A549 (cell line): Measurements from ENCODE around the gene MS4A6E. TPM values are rescaled to one million over a fixed set of nuclear protein-coding genes. Genes with fewer than 3 reads are reported as not detected.

Experiments
- ATAC-seq, 2 experiments: fragments of 200-7000 bp in 1 of 2; fragments of >200 bp in 1 of 2; cut with Nextera tagmentation in 1 of 2; cut with Tn5 transposase in 1 of 2; 3 replicates each; pipeline versions ENCODE4 v1.8.0 to v1.9.1; 2018 to 2020; ENCODE audit warnings: mild to moderate bottlenecking in 1 of 2, moderate library complexity in 1 of 2
- CTCF ChIA-PET: fragments of 300-600 bp; sonication (Branson Sonifier 250); formaldehyde crosslinking; extraction: SDS; loops from one replicate; lab custom pipeline; 2021; ENCODE audit warnings: antibody characterized with exemption, inconsistent platforms; lab: Yijun Ruan, JAX
- POLR2A ChIA-PET: fragments of 350-600 bp; formaldehyde crosslinking; extraction: SDS; loops from one replicate; lab custom pipeline; 2021; ENCODE audit warnings: antibody characterized with exemption, inconsistent platforms; lab: Yijun Ruan, JAX
- DNase-seq, 2 experiments: peaks; one replicate each; pipeline versions ENCODE4 v3.0.0 to v3.0.0-alpha.2; 2011 to 2016; ENCODE audit warnings: low read depth in 1 of 2, low spot score in 1 of 2
- FAIRE-seq: peaks from 2 replicates; lab custom pipeline; 2011; peaks lifted over from hg19 to GRCh38; lab: Jason Lieb, UNC
- H3K27ac ChIP-seq, 2 experiments: fragments of >200 bp; sonication (Bioruptor Twin); formaldehyde crosslinking; 3 replicates each; pipeline ENCODE4 v1.5.1; 2016 to 2017
- H3K4me1 ChIP-seq: fragments of >200 bp; sonication (Bioruptor Twin); formaldehyde crosslinking; 3 replicates; pipeline ENCODE4 v1.6.1; 2016
- H3K4me2 ChIP-seq: fragments of >200 bp; sonication (Bioruptor Twin); formaldehyde crosslinking; 3 replicates; pipeline ENCODE4 v1.6.1; 2016
- H3K4me3 ChIP-seq: fragments of >200 bp; sonication (Bioruptor Twin); formaldehyde crosslinking; 3 replicates; pipeline ENCODE4 v1.5.1; 2016
- H3K9me3 ChIP-seq: fragments of >200 bp; sonication (Bioruptor Twin); formaldehyde crosslinking; 3 replicates; pipeline ENCODE4 v1.6.1; 2016
- CEBPB ChIP-seq, 2 experiments: fragments of >200 bp in 1 of 2; sonication (Bioruptor Twin) in 1 of 2; formaldehyde crosslinking in 1 of 2; IDR thresholded peaks; 2 replicates each; pipeline ENCODE4 v1.6.1; 2012 to 2016
- CHD2 ChIP-seq: fragments of 150-350 bp; IDR thresholded peaks from 2 replicates; pipeline ENCODE4 v1.6.1; 2014; ENCODE audit warnings: low read length; ENCODE audit not compliant: partially characterized antibody
- EHF ChIP-seq: fragments of 250-450 bp; sonication (Bioruptor Pico); IDR thresholded peaks from 2 replicates; pipeline ENCODE4 v1.5.0; 2020; ENCODE audit warnings: mild to moderate bottlenecking
- ESRRA ChIP-seq: fragments of 150-350 bp; IDR thresholded peaks from 2 replicates; pipeline ENCODE4 v1.6.1; 2014; ENCODE audit warnings: mild to moderate bottlenecking, low read length, borderline replicate concordance
- FOSL2 ChIP-seq, 2 experiments: fragments of 450-650 bp in 1 of 2; fragments of >200 bp in 1 of 2; sonication (Bioruptor Twin) in 1 of 2; formaldehyde crosslinking; IDR thresholded peaks; 2 replicates each; pipeline versions ENCODE4 v1.5.0 to v1.6.1; 2016 to 2020; ENCODE audit warnings: mild to moderate bottlenecking in 1 of 2, moderate library complexity in 1 of 2
- GATA3 ChIP-seq: IDR thresholded peaks from 2 replicates; pipeline ENCODE4 v1.6.1; 2012; ENCODE audit warnings: borderline replicate concordance
- HDAC2 ChIP-seq: fragments of 200-600 bp; sonication (generic); IDR thresholded peaks from 2 replicates; pipeline ENCODE4 v1.6.1; 2016
- HOXA7 ChIP-seq: fragments of 250-450 bp; sonication (Bioruptor Pico); IDR thresholded peaks from 2 replicates; pipeline ENCODE4 v1.5.0; 2020; ENCODE audit warnings: mild to moderate bottlenecking, moderate library complexity
- HOXB13 ChIP-seq: fragments of 250-450 bp; sonication (Bioruptor Pico); IDR thresholded peaks from 2 replicates; pipeline ENCODE4 v1.5.0; 2020; ENCODE audit warnings: low read depth, mild to moderate bottlenecking, moderate library complexity
- JUN ChIP-seq, 2 experiments: fragments of >200 bp; sonication (Bioruptor Twin); formaldehyde crosslinking; IDR thresholded peaks; 2 replicates in 1 of 2; 3 replicates in 1 of 2; pipeline ENCODE4 v1.6.1; 2016 to 2017
- NPAS2 ChIP-seq: fragments of 250-450 bp; sonication (Bioruptor Pico); IDR thresholded peaks from 2 replicates; pipeline ENCODE4 v1.8.0; 2022; ENCODE audit warnings: mild to moderate bottlenecking, moderate library complexity, borderline replicate concordance
- POLR2A ChIP-seq: IDR thresholded peaks from 2 replicates; pipeline ENCODE4 v1.6.1; 2012; ENCODE audit warnings: mild to moderate bottlenecking, low read length
- RCOR1 ChIP-seq: fragments of 150-350 bp; IDR thresholded peaks from 2 replicates; pipeline ENCODE4 v1.6.1; 2014; ENCODE audit warnings: antibody characterized with exemption, low read length, low read depth
- RFX5 ChIP-seq: fragments of 450-650 bp; IDR thresholded peaks from 2 replicates; pipeline ENCODE4 v1.7.1; 2014; ENCODE audit warnings: antibody characterized with exemption, mild to moderate bottlenecking, moderate library complexity
- SMC3 ChIP-seq: fragments of >200 bp; sonication (Bioruptor Twin); formaldehyde crosslinking; IDR thresholded peaks from 3 replicates; pipeline ENCODE4 v1.6.1; 2018; ENCODE audit warnings: inconsistent platforms
- ZFP36 ChIP-seq: fragments of 450-650 bp; IDR thresholded peaks from 2 replicates; pipeline ENCODE4 v1.6.1; 2014; ENCODE audit warnings: borderline replicate concordance; ENCODE audit not compliant: partially characterized antibody
- ZSCAN20 ChIP-seq: fragments of 250-450 bp; sonication (Bioruptor Pico); IDR thresholded peaks from 2 replicates; pipeline ENCODE4 v1.8.0; 2022; ENCODE audit warnings: mild to moderate bottlenecking, moderate library complexity
- WGBS: methylation state at CpG from one replicate; pipeline ENCODE4 v1.1.6; 2017; ENCODE audit errors: missing lambda C conversion rate; 5-methylcytosine and 5-hydroxymethylcytosine counted together
- polyA plus RNA-seq, 4 experiments: library from polyadenylated mRNA; depleted of rRNA in 3 of 4; stranded (reverse); fragments of >200 nt; fragmentation: RNase III in 1 of 4; extraction: RNeasy Plus Mini Kit Qiagen cat#74134 plus additional on column Dnase treatment in 1 of 4; gene quantifications; 2 replicates in 3 of 4; 3 replicates in 1 of 4; pipeline ENCODE4 v1.2.3, GENCODE V29; 2011 to 2017
- TF ChIP-seq, protein P1 (sequence below): IDR thresholded peaks from 2 replicates; pipeline ENCODE4 v1.6.1; 2012
- TF ChIP-seq, protein P2 (sequence below): fragments of 250-450 bp; sonication (Bioruptor Pico); IDR thresholded peaks from 2 replicates; pipeline ENCODE4 v1.5.0; 2020; ENCODE audit warnings: low read depth, mild to moderate bottlenecking, moderate library complexity
- TF ChIP-seq, protein P3 (sequence below): fragments of >200 bp; sonication (Bioruptor Twin); formaldehyde crosslinking; IDR thresholded peaks from 3 replicates; pipeline ENCODE4 v1.6.1; 2016
- TF ChIP-seq, protein P4 (sequence below): IDR thresholded peaks from 2 replicates; pipeline ENCODE4 v1.6.1; 2012; ENCODE audit warnings: low read depth, borderline replicate concordance
- TF ChIP-seq, protein P5 (sequence below): fragments of 150-350 bp; IDR thresholded peaks from 2 replicates; pipeline ENCODE4 v1.6.1; 2014; ENCODE audit warnings: low read depth, mild to moderate bottlenecking, low read length
- TF ChIP-seq, protein P6 (sequence below): fragments of >200 bp; sonication (Bioruptor Twin); formaldehyde crosslinking; IDR thresholded peaks from 3 replicates; pipeline ENCODE4 v1.5.1; 2016

The MS4A6E gene
- polyA plus RNA-seq, 2 of the 4 experiments (the other 2 are of a cell fraction) = not detected

DNA sequence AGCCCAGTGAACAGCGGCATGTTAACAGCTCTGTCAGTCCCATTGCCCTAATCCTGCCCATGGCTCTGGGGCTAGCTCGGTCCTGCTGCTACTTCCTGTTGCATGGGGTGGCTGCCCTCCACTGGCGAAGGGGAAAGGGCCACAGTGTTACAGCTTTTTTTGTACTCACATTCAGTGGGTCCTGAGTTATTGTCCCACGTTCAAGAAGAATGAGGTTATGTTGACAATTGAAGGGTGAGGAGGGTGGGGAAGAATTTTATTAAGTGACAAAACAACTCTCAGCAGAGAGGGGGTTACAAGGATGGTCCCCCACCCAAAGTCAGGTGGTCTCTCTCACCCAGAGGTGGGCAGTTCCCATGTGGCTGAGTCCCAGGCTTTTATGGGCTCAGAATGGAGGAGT is 33.6 kb downstream of the MS4A6E start:
- no peak for ATAC-seq
- TF ChIP-seq FOSL2 (IDR thresholded peaks at IDR 0.05) (no peak), FOSL2 (CRISPR knock-in tag; IDR thresholded peaks at IDR 0.05) (no peak), CEBPB (IDR thresholded peaks at IDR 0.05) (no peak), HOXA7 (no peak), NPAS2 (CRISPR knock-in tag) (no peak), ESRRA (no peak), RFX5 (no peak), HDAC2 (no peak), RCOR1 (no peak), POLR2A (no peak)
- TF ChIP-seq, protein P1, sequence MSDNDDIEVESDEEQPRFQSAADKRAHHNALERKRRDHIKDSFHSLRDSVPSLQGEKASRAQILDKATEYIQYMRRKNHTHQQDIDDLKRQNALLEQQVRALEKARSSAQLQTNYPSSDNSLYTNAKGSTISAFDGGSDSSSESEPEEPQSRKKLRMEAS = no peak
- TF ChIP-seq, protein P2, sequence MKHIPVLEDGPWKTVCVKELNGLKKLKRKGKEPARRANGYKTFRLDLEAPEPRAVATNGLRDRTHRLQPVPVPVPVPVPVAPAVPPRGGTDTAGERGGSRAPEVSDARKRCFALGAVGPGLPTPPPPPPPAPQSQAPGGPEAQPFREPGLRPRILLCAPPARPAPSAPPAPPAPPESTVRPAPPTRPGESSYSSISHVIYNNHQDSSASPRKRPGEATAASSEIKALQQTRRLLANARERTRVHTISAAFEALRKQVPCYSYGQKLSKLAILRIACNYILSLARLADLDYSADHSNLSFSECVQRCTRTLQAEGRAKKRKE (CRISPR knock-in tag) = no peak
- TF ChIP-seq, protein P3, sequence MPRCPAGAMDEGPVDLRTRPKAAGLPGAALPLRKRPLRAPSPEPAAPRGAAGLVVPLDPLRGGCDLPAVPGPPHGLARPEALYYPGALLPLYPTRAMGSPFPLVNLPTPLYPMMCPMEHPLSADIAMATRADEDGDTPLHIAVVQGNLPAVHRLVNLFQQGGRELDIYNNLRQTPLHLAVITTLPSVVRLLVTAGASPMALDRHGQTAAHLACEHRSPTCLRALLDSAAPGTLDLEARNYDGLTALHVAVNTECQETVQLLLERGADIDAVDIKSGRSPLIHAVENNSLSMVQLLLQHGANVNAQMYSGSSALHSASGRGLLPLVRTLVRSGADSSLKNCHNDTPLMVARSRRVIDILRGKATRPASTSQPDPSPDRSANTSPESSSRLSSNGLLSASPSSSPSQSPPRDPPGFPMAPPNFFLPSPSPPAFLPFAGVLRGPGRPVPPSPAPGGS = no peak
- TF ChIP-seq, protein P4, sequence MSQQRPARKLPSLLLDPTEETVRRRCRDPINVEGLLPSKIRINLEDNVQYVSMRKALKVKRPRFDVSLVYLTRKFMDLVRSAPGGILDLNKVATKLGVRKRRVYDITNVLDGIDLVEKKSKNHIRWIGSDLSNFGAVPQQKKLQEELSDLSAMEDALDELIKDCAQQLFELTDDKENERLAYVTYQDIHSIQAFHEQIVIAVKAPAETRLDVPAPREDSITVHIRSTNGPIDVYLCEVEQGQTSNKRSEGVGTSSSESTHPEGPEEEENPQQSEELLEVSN = no peak
- TF ChIP-seq, protein P5, sequence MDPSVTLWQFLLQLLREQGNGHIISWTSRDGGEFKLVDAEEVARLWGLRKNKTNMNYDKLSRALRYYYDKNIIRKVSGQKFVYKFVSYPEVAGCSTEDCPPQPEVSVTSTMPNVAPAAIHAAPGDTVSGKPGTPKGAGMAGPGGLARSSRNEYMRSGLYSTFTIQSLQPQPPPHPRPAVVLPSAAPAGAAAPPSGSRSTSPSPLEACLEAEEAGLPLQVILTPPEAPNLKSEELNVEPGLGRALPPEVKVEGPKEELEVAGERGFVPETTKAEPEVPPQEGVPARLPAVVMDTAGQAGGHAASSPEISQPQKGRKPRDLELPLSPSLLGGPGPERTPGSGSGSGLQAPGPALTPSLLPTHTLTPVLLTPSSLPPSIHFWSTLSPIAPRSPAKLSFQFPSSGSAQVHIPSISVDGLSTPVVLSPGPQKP = no peak
- TF ChIP-seq, protein P6, sequence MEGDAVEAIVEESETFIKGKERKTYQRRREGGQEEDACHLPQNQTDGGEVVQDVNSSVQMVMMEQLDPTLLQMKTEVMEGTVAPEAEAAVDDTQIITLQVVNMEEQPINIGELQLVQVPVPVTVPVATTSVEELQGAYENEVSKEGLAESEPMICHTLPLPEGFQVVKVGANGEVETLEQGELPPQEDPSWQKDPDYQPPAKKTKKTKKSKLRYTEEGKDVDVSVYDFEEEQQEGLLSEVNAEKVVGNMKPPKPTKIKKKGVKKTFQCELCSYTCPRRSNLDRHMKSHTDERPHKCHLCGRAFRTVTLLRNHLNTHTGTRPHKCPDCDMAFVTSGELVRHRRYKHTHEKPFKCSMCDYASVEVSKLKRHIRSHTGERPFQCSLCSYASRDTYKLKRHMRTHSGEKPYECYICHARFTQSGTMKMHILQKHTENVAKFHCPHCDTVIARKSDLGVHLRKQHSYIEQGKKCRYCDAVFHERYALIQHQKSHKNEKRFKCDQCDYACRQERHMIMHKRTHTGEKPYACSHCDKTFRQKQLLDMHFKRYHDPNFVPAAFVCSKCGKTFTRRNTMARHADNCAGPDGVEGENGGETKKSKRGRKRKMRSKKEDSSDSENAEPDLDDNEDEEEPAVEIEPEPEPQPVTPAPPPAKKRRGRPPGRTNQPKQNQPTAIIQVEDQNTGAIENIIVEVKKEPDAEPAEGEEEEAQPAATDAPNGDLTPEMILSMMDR = no peak
- TF ChIP-seq, all 56 proteins: peak for 0
- no peaks in the 10 kb centered on the region for H3K9me3 ChIP-seq
- no peak overlapping the region for H3K27ac ChIP-seq
- no peak overlapping the region for H3K4me3 ChIP-seq
- FAIRE-seq (no peak), DNase-seq (no peak)
- H3K4me2 ChIP-seq = no peak overlapping the region
- POLR2A ChIA-PET = no interaction called here
- no peaks in the 10 kb centered on the region for H3K4me1 ChIP-seq
- 25% methylated on average over 4 of the region's 4 CpGs for WGBS
- CTCF ChIA-PET = interaction anchor here (1.8 kb wide), 1 partner anchor 27 kb away, joined by 6 read pairs; no protein-coding TSS in a partner anchor

DNA sequence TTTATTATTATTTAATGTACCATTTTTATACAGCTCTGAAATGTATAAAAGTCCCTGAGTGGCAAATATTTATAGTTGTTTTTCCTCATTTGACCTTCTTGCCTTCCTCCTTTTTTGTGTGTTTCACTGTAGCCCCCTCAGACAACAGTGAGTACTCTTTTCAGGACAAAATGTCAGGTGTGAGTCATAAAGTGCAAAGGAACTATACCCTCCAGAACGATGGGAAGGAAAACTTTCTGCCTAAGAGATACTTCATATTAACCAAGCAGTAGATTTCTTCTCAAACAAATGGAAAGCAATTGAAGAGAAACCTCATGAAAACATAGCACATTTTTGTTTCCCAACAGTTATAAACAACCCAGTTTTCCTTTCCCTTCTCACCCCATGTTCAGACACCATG is 35.2 kb downstream of the MS4A6E start:
- TF ChIP-seq EHF (CRISPR knock-in tag) (no peak), GATA3 (no peak), ZSCAN20 (CRISPR knock-in tag) (no peak), SMC3 (no peak), HOXB13 (CRISPR knock-in tag) (no peak), JUN (IDR thresholded peaks at IDR 0.05) (no peak), CHD2 (no peak), ZFP36 (no peak)
- TF ChIP-seq, all 56 proteins: peak for 0
- Histone ChIP-seq H3K4me3 (no peak overlapping the region), H3K27ac (no peak overlapping the region), H3K4me2 (no peak overlapping the region), H3K9me3 (no peaks in the 10 kb centered on the region), H3K4me1 (no peaks in the 10 kb centered on the region)
- POLR2A ChIA-PET = no interaction called here
- no peak for DNase-seq
- CTCF ChIA-PET = interaction anchor here (0.7 to 3.0 kb wide), 3 partner anchors 11 to 527 kb away, joined by 3 to 28 read pairs (median 9); no protein-coding TSS in a partner anchor
- 0% methylated on average over 1 of the region's 1 CpG for WGBS
- no peak for FAIRE-seq
- ATAC-seq = no peak
